HepG2 (cell line): ENCODE results near the gene FMNL2. TPM values are rescaled to one million over a fixed set of nuclear protein-coding genes. Genes with fewer than 3 reads are reported as not detected.
A peak's percentile ranks its signal among the peaks of the same experiment; 100 is the strongest.

Source experiments
- ATAC-seq: fragments of 200-7000 bp; cut with Tn5 transposase; 3 replicates; pipeline ENCODE4 v1.9.1; 2020; ENCODE audit warnings: mild to moderate bottlenecking, moderate library complexity
- BruUV-seq: library from RNA; stranded (reverse); fragments of 400-500 nt; replicated peaks from 2 replicates; lab custom pipeline; 2021; lab: Mats Ljungman, UMichigan
- CTCF ChIA-PET: fragments of 300-600 bp; formaldehyde crosslinking; extraction: SDS; loops from one replicate; lab custom pipeline; 2021; ENCODE audit warnings: low total read pairs, inconsistent platforms, low intra/inter-chr PET ratio; lab: Yijun Ruan, JAX
- POLR2A ChIA-PET: fragments of 350-600 bp; sonication (Branson Sonifier 250); formaldehyde crosslinking; loops from one replicate; lab custom pipeline; 2020; ENCODE audit warnings: antibody characterized with exemption, inconsistent platforms; lab: Yijun Ruan, JAX
- DNase-seq: peaks from one replicate; pipeline ENCODE4 v3.0.0-alpha.2; 2015; ENCODE audit warnings: low spot score
- FAIRE-seq: peaks from 3 replicates; lab custom pipeline; 2011; peaks lifted over from hg19 to GRCh38; lab: Jason Lieb, UNC
- H2AFZ ChIP-seq: one replicate; pipeline ENCODE4 v1.6.1; 2011; ENCODE audit warnings: low read length, inconsistent platforms
- H3K27ac ChIP-seq: fragments of 300-600 bp; 3 replicates; pipeline ENCODE4 v1.8.0; 2011; ENCODE audit warnings: mixed run types, mild to moderate bottlenecking, mixed read lengths, low read length, inconsistent platforms; ENCODE audit not compliant: insufficient read depth; ENCODE audit errors: extremely low read length
- H3K27me3 ChIP-seq, 2 experiments: fragments of 200-600 bp in 1 of 2; 2 replicates in 1 of 2; 3 replicates in 1 of 2; pipeline versions ENCODE4 v1.6.0 to v1.8.0; 2011; ENCODE audit warnings: low read length in 2 of 2, mild to moderate bottlenecking in 2 of 2, moderate library complexity in 2 of 2, inconsistent platforms in 1 of 2; ENCODE audit not compliant: insufficient read depth in 2 of 2, control insufficient read depth in 1 of 2
- H3K36me3 ChIP-seq, 2 experiments: fragments of 200-600 bp in 1 of 2; replicated peaks in 1 of 2; 2 replicates in 1 of 2; 3 replicates in 1 of 2; pipeline versions ENCODE4 v1.5.1 to v1.8.0; 2011; ENCODE audit warnings: low read length in 2 of 2, inconsistent platforms in 1 of 2; ENCODE audit not compliant: insufficient read depth in 2 of 2, control insufficient read depth in 1 of 2
- H3K4me1 ChIP-seq: 2 replicates; pipeline ENCODE4 v1.5.1; 2012; ENCODE audit warnings: low read length, inconsistent platforms; ENCODE audit not compliant: insufficient read depth
- H3K4me2 ChIP-seq: 2 replicates; pipeline ENCODE4 v1.6.0; 2011; ENCODE audit warnings: low read depth, low read length, inconsistent platforms
- H3K4me3 ChIP-seq, 3 experiments: fragments of 200-600 bp in 1 of 3; sonication (generic), shearing (Covaris generic) in 1 of 3; replicated peaks in 1 of 3; 2 replicates each; pipeline ENCODE4 v1.5.1; 2011 to 2016; ENCODE audit warnings: low read length in 3 of 3, inconsistent platforms in 2 of 3, low read depth in 2 of 3, mild to moderate bottlenecking in 2 of 3, control low read depth in 1 of 3, mixed read lengths in 1 of 3; ENCODE audit not compliant: insufficient read depth in 1 of 3
- H3K79me2 ChIP-seq: one replicate; pipeline ENCODE4 v1.6.1; 2011; ENCODE audit warnings: low read length, inconsistent platforms; ENCODE audit not compliant: insufficient read depth
- H3K9ac ChIP-seq: 2 replicates; pipeline ENCODE4 v1.6.0; 2011; ENCODE audit warnings: mild to moderate bottlenecking, low read depth, low read length, inconsistent platforms; ENCODE audit not compliant: insufficient read depth
- H3K9me3 ChIP-seq: 2 replicates; pipeline ENCODE4 v1.5.1; 2012; ENCODE audit warnings: mild to moderate bottlenecking, low read length
- H4K20me1 ChIP-seq: 2 replicates; pipeline ENCODE4 v1.6.0; 2011; ENCODE audit warnings: inconsistent platforms, mild to moderate bottlenecking, low read length, moderate library complexity; ENCODE audit not compliant: insufficient read depth
- KAT7 ChIP-seq: IDR thresholded peaks from 2 replicates; pipeline ENCODE4 v1.6.1; 2018; ENCODE audit warnings: borderline replicate concordance, missing compliant biosample characterization
- MAFF ChIP-seq: IDR thresholded peaks from 2 replicates; pipeline ENCODE4 v1.6.1; 2011; ENCODE audit warnings: low read depth, low read length, improper control_type of control experiment
- MAFK ChIP-seq, 2 experiments: IDR thresholded peaks in 1 of 2; conservative IDR thresholded peaks in 1 of 2; 2 replicates each; pipeline ENCODE4 v1.6.1; 2011; ENCODE audit warnings: improper control_type of control experiment in 2 of 2, low read length in 2 of 2
- TAF15 ChIP-seq: fragments of 200-400 bp; formaldehyde crosslinking; IDR thresholded peaks from one replicate; pipeline ENCODE4 v1.6.1; 2018; ENCODE audit warnings: mild to moderate bottlenecking, low read depth, low read length; ENCODE audit not compliant: poor library complexity, severe bottlenecking
- ZSCAN9 ChIP-seq: IDR thresholded peaks from 2 replicates; pipeline ENCODE4 v1.6.1; 2016; ENCODE audit warnings: borderline replicate concordance
- WGBS: methylation state at CpG from one replicate; pipeline ENCODE4 v1.1.6; 2017; ENCODE audit warnings: low lambda C conversion rate; 5-methylcytosine and 5-hydroxymethylcytosine counted together
- in situ Hi-C: cut with HindIII; loops from 2 replicates; pipeline ENCODE4 v1.10.0; 2017; ENCODE audit warnings: low pct_unique_long_range_greater_than_20kb; ENCODE audit not compliant: extremely low pct_ligation_motif_present
- intact Hi-C: fragments of 100-400 bp; cut with micrococcal nuclease; formaldehyde crosslinking; loops from one replicate; pipeline ENCODE4 v1.10.0; 2022; ENCODE audit not compliant: unreplicated experiment
- polyA plus RNA-seq, 8 experiments: library from polyadenylated mRNA; depleted of rRNA in 3 of 8; stranded (reverse) in 7 of 8; unstranded in 1 of 8; fragments of >200 nt; fragmentation: Illumina TruSeq in 4 of 8; extraction: Trizol in 4 of 8; gene quantifications; 2 replicates each; pipeline versions ENCODE4 v1.2.1 to v1.2.3, GENCODE V29; 2011 to 2016; ENCODE audit warnings: low read depth in 4 of 8, missing spikeins in 1 of 8, mixed read lengths in 1 of 8; ENCODE audit not compliant: insufficient read depth in 1 of 8
- total RNA-seq, 5 experiments: library from RNA; depleted of rRNA; stranded (reverse); fragments of >200 nt; fragmentation: Illumina TruSeq; extraction: Trizol; gene quantifications; 2 replicates each; pipeline ENCODE4 v1.2.3, GENCODE V29; 2016; ENCODE audit warnings: low read depth in 1 of 5
- TF ChIP-seq, protein P1 (sequence below): sonication (generic); formaldehyde crosslinking; IDR thresholded peaks from 2 replicates; pipeline ENCODE4 v1.4.0; 2020; ENCODE audit warnings: missing genetic modification reagents, borderline replicate concordance

Gene FMNL2
- total and polyA plus RNA-seq, 2 of the 13 experiments (the other 11 are each of a cell fraction or from before 2014, with no cell fraction given): 66.5 to 67.7 TPM

- TF ChIP-seq, protein P1, sequence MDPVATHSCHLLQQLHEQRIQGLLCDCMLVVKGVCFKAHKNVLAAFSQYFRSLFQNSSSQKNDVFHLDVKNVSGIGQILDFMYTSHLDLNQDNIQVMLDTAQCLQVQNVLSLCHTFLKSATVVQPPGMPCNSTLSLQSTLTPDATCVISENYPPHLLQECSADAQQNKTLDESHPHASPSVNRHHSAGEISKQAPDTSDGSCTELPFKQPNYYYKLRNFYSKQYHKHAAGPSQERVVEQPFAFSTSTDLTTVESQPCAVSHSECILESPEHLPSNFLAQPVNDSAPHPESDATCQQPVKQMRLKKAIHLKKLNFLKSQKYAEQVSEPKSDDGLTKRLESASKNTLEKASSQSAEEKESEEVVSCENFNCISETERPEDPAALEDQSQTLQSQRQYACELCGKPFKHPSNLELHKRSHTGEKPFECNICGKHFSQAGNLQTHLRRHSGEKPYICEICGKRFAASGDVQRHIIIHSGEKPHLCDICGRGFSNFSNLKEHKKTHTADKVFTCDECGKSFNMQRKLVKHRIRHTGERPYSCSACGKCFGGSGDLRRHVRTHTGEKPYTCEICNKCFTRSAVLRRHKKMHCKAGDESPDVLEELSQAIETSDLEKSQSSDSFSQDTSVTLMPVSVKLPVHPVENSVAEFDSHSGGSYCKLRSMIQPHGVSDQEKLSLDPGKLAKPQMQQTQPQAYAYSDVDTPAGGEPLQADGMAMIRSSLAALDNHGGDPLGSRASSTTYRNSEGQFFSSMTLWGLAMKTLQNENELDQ: no peak
Observed at GRCh38 chr2:152407806-152408205, 72.8 kb downstream of the FMNL2 start (continued).

DNA sequence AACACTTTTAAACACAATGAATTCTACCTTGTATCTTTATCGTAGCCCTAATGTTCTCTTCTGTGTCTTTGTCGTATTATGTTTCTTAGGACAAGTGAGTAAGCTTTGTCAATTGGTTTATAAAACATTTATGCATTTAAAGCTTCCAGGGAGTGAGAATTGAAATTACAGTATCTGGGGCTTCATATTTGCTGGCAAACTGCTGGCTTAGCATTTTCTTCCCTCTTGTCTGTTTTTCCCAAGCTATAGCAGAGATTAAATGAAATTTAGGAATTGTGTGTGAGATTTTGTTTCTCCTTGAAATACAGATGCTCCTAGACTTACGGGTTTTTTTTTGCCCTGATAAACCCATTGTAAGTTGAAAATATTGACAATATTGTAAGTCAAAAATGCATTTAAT lies 73.3 kb downstream of the FMNL2 start:
- Histone ChIP-seq H3K4me3 (no peak overlapping the region), H3K4me1 (peaks cover 97% of the 10 kb centered on the region), H3K9ac (no peak overlapping the region), H2AFZ (no peak overlapping the region), H3K36me3 (no peaks in the 10 kb centered on the region; a peak in 1 of 5 replicates), H3K4me2 (no peak overlapping the region), H3K27ac (no peak overlapping the region), H3K27me3 (no peaks in the 10 kb centered on the region), H4K20me1 (no peaks in the 10 kb centered on the region), H3K79me2 (peaks cover 95% of the 10 kb centered on the region), H3K9me3 (no peaks in the 10 kb centered on the region)
- no peak for TF ChIP-seq ZSCAN9
- TF ChIP-seq MAFF: peak; percentile 53
- TF ChIP-seq MAFK (conservative IDR thresholded peaks at IDR 0.05 in 1 of 2, IDR thresholded peaks at IDR 0.05 in 1 of 2; ENCODE audit: low read length in 2 of 2): peak; percentile 69 to 77; a peak in 3 of 4 replicates
- TF ChIP-seq TAF15: no peak
- TF ChIP-seq KAT7: 0 out of 2 replicates have a peak, but pooled peaks have one; percentile 29
- BruUV-seq: no TSS peak
- ATAC-seq: no peak
- FAIRE-seq: no peak
- WGBS: 96% methylated on average over 3 of the region's 3 CpGs
- ChIA-PET CTCF (no interaction called here), POLR2A (no interaction called here)
- intact Hi-C loops: no loop called here
- in situ Hi-C loops: no loop called here
- no peak for DNase-seq
